Lower leg skin (tissue), 3 donors: ENCODE results near the gene ORAI3.

Experiments used
- POLR2A ChIP-seq, 2 donors: fragments of 450-650 bp; IDR thresholded peaks; one replicate each; pipeline ENCODE4 v1.6.1; 2016 to 2017; ENCODE audit warnings: antibody characterized with exemption in 2 of 2, mild to moderate bottlenecking in 1 of 2, moderate library complexity in 1 of 2
- TF ChIP-seq, protein P1 (sequence below), 3 donors: fragments of 450-650 bp; IDR thresholded peaks; one replicate each; pipeline ENCODE4 v1.5.1; 2016; ENCODE audit warnings: antibody characterized with exemption in 3 of 3, mild to moderate bottlenecking in 3 of 3, moderate library complexity in 2 of 3

DNA sequence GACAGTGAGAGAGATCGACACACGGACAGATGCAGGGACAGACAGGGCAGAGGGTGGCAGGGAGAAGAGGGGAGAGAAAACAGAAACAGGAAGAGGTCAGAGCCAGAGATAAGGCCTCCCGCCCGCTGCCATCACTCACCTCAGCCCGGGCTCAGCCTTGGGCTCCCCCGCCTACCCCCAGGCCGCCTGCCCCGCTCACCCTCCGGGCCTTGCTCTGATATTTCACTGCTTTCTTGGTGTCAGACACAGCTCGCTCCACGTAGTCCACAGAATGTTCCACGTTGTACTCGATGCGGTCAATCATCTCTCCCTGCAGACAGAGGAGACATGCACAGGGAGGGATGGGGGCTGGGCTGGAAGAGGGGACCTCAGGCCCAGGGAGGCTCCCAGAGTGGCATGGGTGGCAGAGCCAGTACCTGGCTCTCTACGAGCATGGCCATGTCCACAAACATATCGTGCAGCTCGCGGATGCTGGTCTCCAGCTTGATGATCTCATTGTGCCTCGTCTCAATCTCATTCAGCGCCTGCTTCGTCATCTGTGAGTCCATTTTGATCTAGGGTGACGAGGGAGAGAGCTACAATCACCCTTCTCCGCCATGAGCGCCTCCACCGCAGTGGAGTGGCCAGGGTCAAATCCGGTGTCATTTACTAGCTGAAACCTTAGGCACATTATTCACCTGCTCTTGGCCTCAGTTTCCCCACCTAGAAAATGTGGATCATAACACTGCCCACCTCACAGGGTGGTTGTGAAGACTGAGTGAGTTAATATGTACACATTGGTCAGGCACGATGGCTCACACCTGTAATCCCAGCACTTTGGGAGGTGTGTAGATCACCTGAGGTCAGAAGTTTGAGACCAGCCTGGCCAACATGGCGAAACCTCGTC is 44.3 kb downstream of the ORAI3 start:
- TF ChIP-seq, protein P1, sequence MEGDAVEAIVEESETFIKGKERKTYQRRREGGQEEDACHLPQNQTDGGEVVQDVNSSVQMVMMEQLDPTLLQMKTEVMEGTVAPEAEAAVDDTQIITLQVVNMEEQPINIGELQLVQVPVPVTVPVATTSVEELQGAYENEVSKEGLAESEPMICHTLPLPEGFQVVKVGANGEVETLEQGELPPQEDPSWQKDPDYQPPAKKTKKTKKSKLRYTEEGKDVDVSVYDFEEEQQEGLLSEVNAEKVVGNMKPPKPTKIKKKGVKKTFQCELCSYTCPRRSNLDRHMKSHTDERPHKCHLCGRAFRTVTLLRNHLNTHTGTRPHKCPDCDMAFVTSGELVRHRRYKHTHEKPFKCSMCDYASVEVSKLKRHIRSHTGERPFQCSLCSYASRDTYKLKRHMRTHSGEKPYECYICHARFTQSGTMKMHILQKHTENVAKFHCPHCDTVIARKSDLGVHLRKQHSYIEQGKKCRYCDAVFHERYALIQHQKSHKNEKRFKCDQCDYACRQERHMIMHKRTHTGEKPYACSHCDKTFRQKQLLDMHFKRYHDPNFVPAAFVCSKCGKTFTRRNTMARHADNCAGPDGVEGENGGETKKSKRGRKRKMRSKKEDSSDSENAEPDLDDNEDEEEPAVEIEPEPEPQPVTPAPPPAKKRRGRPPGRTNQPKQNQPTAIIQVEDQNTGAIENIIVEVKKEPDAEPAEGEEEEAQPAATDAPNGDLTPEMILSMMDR (IDR thresholded peaks at IDR 0.05): no peak
- TF ChIP-seq POLR2A (IDR thresholded peaks at IDR 0.05): no peak
